Caco-2 (cell line): ENCODE measurements around the gene PLS1. TPM values are rescaled to one million over a fixed set of nuclear protein-coding genes. Genes with fewer than 3 reads are reported as not detected.

ENCODE experiments used
- BruUV-seq: library from RNA; stranded (reverse); fragments of 400-500 nt; replicated peaks from 2 replicates; lab custom pipeline; 2021; lab: Mats Ljungman, UMichigan
- CTCF ChIA-PET: fragments of 300-600 bp; sonication (Branson Sonifier 250); formaldehyde crosslinking; loops from one replicate; lab custom pipeline; 2022; ENCODE audit warnings: antibody characterized with exemption; lab: Charles Lee
- POLR2A ChIA-PET: fragments of 300-600 bp; sonication (Branson Sonifier 250); formaldehyde crosslinking; loops from one replicate; lab custom pipeline; 2022; ENCODE audit warnings: antibody characterized with exemption; lab: Charles Lee
- DNase-seq, 2 experiments: peaks; one replicate each; pipeline versions ENCODE4 v3.0.0 to v3.0.0-alpha.2; 2020 to 2022
- H3K27me3 ChIP-seq: replicated peaks from 2 replicates; pipeline ENCODE4 v1.6.0; 2011; ENCODE audit warnings: low read length; ENCODE audit not compliant: control insufficient read depth, insufficient read depth
- H3K36me3 ChIP-seq: 2 replicates; pipeline ENCODE4 v1.5.1; 2011; ENCODE audit warnings: low read length; ENCODE audit not compliant: control insufficient read depth, insufficient read depth
- H3K4me1 ChIP-seq: fragments of 250-450 bp; sonication (Bioruptor Pico); 2 replicates; pipeline ENCODE4 v1.5.1; 2020; ENCODE audit warnings: mild to moderate bottlenecking
- H3K4me3 ChIP-seq: 2 replicates; pipeline ENCODE4 v1.5.1; 2011; ENCODE audit warnings: low read depth, mild to moderate bottlenecking, control low read depth, low read length
- H3K9me3 ChIP-seq: fragments of 250-450 bp; sonication (Bioruptor Pico); 2 replicates; pipeline ENCODE4 v1.5.1; 2020; ENCODE audit warnings: mild to moderate bottlenecking, moderate library complexity
- H3K27ac Mint-ChIP-seq: one replicate; pipeline ENCODE4 v1.8.0; 2022; ENCODE audit warnings: mixed read lengths; ENCODE audit not compliant: unreplicated experiment
- H3K27me3 Mint-ChIP-seq: one replicate; pipeline ENCODE4 v1.8.0; 2022; ENCODE audit warnings: mixed read lengths; ENCODE audit not compliant: insufficient read depth, unreplicated experiment
- H3K36me3 Mint-ChIP-seq: one replicate; pipeline ENCODE4 v1.8.0; 2022; ENCODE audit warnings: mild to moderate bottlenecking, mixed read lengths; ENCODE audit not compliant: insufficient read depth, unreplicated experiment
- H3K4me1 Mint-ChIP-seq: one replicate; pipeline ENCODE4 v1.8.0; 2022; ENCODE audit warnings: low read depth, mixed read lengths; ENCODE audit not compliant: unreplicated experiment
- H3K4me3 Mint-ChIP-seq: one replicate; pipeline ENCODE4 v1.8.0; 2022; ENCODE audit warnings: mild to moderate bottlenecking, moderate library complexity, mixed read lengths; ENCODE audit not compliant: unreplicated experiment
- H3K9me3 Mint-ChIP-seq: one replicate; pipeline ENCODE4 v1.8.0; 2022; ENCODE audit warnings: mixed read lengths; ENCODE audit not compliant: unreplicated experiment
- intact Hi-C: fragments of 100-400 bp; cut with micrococcal nuclease; formaldehyde crosslinking; loops from one replicate; pipeline ENCODE4 v1.10.0; 2022; ENCODE audit not compliant: unreplicated experiment
- total RNA-seq: library from RNA; stranded (reverse); gene quantifications from 2 replicates; pipeline ENCODE4 v1.2.3, GENCODE V29; 2022
- TF ChIP-seq, protein P1 (sequence below), 2 experiments: fragments of 200-600 bp in 1 of 2; IDR thresholded peaks; 1 replicate in 1 of 2; 2 replicates in 1 of 2; pipeline versions ENCODE4 v1.5.1 to v1.8.0; 2011 to 2022; ENCODE audit warnings: antibody characterized with exemption in 1 of 2, control low read depth in 1 of 2, inconsistent platforms in 1 of 2, low read depth in 1 of 2, low read length in 1 of 2, mild to moderate bottlenecking in 1 of 2, moderate library complexity in 1 of 2; ENCODE audit not compliant: insufficient read depth in 1 of 2, severe bottlenecking in 1 of 2, unreplicated experiment in 1 of 2

PLS1 gene
- total RNA-seq, 1 experiment from 2014 or later, result 19.2 TPM

DNA sequence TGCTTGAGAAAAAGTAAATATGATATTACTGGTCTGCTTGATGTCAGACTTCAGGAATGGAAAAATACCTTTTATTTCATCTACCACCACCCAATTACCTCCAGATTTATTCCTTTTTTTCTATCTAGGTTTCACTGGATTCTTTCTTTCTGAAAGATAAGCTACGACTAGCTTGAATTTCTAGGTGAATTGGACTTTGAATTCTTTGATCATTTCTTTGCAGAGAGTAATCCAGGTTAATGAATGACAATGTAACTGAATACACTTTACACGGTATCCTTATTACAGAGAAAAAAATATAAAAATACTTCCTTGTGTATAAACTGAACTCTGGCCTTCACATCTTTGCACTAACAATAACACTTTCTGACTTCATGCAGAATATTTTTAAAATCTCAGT is 68.1 kb downstream of the PLS1 start:
- Mint-ChIP-seq H3K36me3 (no peaks in the 10 kb centered on the region), H3K4me3 (peak overlapping the region; percentile 35), H3K4me1 (peaks cover 15% of the 10 kb centered on the region), H3K27me3 (no peaks in the 10 kb centered on the region), H3K9me3 (no peaks in the 10 kb centered on the region), H3K27ac (no peak overlapping the region)
- no peak for DNase-seq
- POLR2A ChIA-PET, result interaction anchor here (0.6 to 0.8 kb wide), 2 partner anchors 86 to 1263 kb away, joined by 3 read pairs; partner anchors contain the start of gene ATR
- TF ChIP-seq, protein P1, sequence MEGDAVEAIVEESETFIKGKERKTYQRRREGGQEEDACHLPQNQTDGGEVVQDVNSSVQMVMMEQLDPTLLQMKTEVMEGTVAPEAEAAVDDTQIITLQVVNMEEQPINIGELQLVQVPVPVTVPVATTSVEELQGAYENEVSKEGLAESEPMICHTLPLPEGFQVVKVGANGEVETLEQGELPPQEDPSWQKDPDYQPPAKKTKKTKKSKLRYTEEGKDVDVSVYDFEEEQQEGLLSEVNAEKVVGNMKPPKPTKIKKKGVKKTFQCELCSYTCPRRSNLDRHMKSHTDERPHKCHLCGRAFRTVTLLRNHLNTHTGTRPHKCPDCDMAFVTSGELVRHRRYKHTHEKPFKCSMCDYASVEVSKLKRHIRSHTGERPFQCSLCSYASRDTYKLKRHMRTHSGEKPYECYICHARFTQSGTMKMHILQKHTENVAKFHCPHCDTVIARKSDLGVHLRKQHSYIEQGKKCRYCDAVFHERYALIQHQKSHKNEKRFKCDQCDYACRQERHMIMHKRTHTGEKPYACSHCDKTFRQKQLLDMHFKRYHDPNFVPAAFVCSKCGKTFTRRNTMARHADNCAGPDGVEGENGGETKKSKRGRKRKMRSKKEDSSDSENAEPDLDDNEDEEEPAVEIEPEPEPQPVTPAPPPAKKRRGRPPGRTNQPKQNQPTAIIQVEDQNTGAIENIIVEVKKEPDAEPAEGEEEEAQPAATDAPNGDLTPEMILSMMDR (IDR thresholded peaks at IDR 0.05; ENCODE audit: insufficient read depth in 1 of 2, low read depth in 1 of 2, low read length in 1 of 2, severe bottlenecking in 1 of 2, unreplicated experiment in 1 of 2), result no peak
- intact Hi-C loops, result no loop called here
- Histone ChIP-seq H3K27me3 (no peaks in the 10 kb centered on the region), H3K36me3 (no peaks in the 10 kb centered on the region; the same call in 1 of the 2 replicates), H3K9me3 (no peaks in the 10 kb centered on the region), H3K4me3 (no peak overlapping the region), H3K4me1 (peaks cover 14% of the 10 kb centered on the region)
- BruUV-seq, result no TSS peak
- CTCF ChIA-PET, result no interaction called here

DNA sequence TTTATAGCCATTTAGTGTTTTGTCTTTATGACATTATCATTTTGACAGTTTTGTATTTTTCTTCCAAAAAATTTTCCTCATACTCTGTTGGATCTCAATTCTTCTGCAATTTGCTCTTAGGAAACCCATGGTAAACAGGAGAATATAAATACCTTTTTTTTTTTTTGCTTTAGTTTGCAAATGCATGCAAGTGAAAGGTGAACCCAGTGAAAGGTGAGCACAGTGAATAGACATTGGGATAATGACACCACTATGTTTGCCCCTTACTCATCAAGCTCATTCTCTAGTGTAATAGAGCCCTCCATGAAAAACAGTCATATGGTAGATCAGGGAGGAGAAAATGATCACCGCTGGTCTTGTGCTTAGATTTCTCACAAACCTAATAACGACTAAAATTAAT is 68.6 kb downstream of the PLS1 start:
- Mint-ChIP-seq H3K9me3 (no peaks in the 10 kb centered on the region), H3K27me3 (no peaks in the 10 kb centered on the region), H3K4me3 (peak overlapping the region; percentile 35), H3K27ac (no peak overlapping the region), H3K36me3 (peaks cover 1% of the 10 kb centered on the region), H3K4me1 (peaks cover 15% of the 10 kb centered on the region)
- DNase-seq, result no peak
- POLR2A ChIA-PET, result interaction anchor here (0.8 kb wide), 1 partner anchor 86 kb away, joined by 3 read pairs; the partner anchor contains the start of gene ATR
- Histone ChIP-seq H3K9me3 (no peaks in the 10 kb centered on the region), H3K36me3 (no peaks in the 10 kb centered on the region; the same call in 1 of the 2 replicates), H3K27me3 (no peaks in the 10 kb centered on the region), H3K4me1 (peaks cover 14% of the 10 kb centered on the region), H3K4me3 (no peak overlapping the region)
- intact Hi-C loops, result loop anchor here (5.0 kb wide), 1 partner anchor 68 kb away; the partner anchor contains the start of gene PLS1
- TF ChIP-seq, protein P1 (IDR thresholded peaks at IDR 0.05; ENCODE audit: insufficient read depth in 1 of 2, low read depth in 1 of 2, low read length in 1 of 2, severe bottlenecking in 1 of 2, unreplicated experiment in 1 of 2), result no peak
- no TSS peak for BruUV-seq
- CTCF ChIA-PET, result no interaction called here

DNA sequence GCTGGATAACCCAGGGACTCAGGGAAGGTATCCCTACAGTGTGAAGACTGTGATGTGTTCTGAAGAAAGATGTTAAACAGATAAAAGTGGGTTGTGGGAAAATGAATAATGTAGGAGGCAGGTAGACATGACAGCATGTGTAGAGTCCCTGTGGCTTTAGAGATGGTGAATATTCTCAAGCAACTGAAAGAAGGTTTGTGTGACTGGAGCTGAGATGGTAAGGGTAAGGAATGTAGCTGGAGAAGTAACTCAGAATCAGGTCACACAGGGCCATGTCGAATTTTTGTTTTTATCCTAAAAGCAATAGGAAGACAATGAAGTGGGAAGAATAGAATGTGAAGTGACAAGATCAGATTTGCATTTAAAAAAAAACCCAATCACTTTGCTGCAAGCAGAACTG is 73.9 kb downstream of the PLS1 start:
- TF ChIP-seq, protein P1 (IDR thresholded peaks at IDR 0.05; ENCODE audit: insufficient read depth in 1 of 2, low read depth in 1 of 2, low read length in 1 of 2, severe bottlenecking in 1 of 2, unreplicated experiment in 1 of 2), result no peak
- H3K4me3 ChIP-seq, result no peak overlapping the region
- Mint-ChIP-seq H3K27ac (no peak overlapping the region), H3K9me3 (no peaks in the 10 kb centered on the region), H3K4me1 (peaks cover 3% of the 10 kb centered on the region), H3K36me3 (peaks cover 8% of the 10 kb centered on the region), H3K27me3 (no peaks in the 10 kb centered on the region), H3K4me3 (no peak overlapping the region)
- DNase-seq, result no peak
- no peaks in the 10 kb centered on the region for H3K4me1 ChIP-seq
- no peaks in the 10 kb centered on the region for H3K36me3 ChIP-seq
- intact Hi-C loops, result no loop called here
- no peaks in the 10 kb centered on the region for H3K9me3 ChIP-seq
- no peaks in the 10 kb centered on the region for H3K27me3 ChIP-seq
- no TSS peak for BruUV-seq
- ChIA-PET CTCF (no interaction called here), POLR2A (no interaction called here)
